IMR-90 (cell line): ENCODE data around the gene SPATA2L. TPM values are rescaled to one million over a fixed set of nuclear protein-coding genes. Genes with fewer than 3 reads are reported as not detected.

Source experiments
- ATAC-seq: fragments of 200-7000 bp; cut with Tn5 transposase; 2 replicates; pipeline ENCODE4 v1.9.1; 2020; ENCODE audit warnings: low read depth, mild to moderate bottlenecking, moderate library complexity
- BruUV-seq: library from RNA; stranded (reverse); fragments of 400-500 nt; replicated peaks from 2 replicates; lab custom pipeline; 2021; lab: Mats Ljungman, UMichigan
- CTCF ChIA-PET: fragments of 300-600 bp; formaldehyde crosslinking; extraction: SDS; loops from one replicate; lab custom pipeline; 2021; ENCODE audit warnings: antibody characterized with exemption; lab: Yijun Ruan, JAX
- POLR2A ChIA-PET: fragments of 300-600 bp; sonication (Branson Sonifier 250); formaldehyde crosslinking; loops from one replicate; lab custom pipeline; 2022; ENCODE audit warnings: antibody characterized with exemption; ENCODE audit not compliant: unreplicated experiment; lab: Charles Lee
- DNase-seq: peaks from one replicate; pipeline ENCODE4 v3.0.0; 2013
- H2AFZ ChIP-seq: replicated peaks from 2 replicates; pipeline ENCODE3; 2013; ENCODE audit warnings: low read length, mild to moderate bottlenecking; ENCODE audit not compliant: poor library complexity
- H2AK5ac ChIP-seq: 2 replicates; pipeline ENCODE4 v1.6.1; 2013; ENCODE audit warnings: low read depth, low read length, inconsistent platforms
- H2AK9ac ChIP-seq: replicated peaks from 2 replicates; pipeline ENCODE3; 2013; ENCODE audit warnings: mild to moderate bottlenecking, low read depth, low read length, moderate library complexity; ENCODE audit not compliant: poor library complexity
- H2BK120ac ChIP-seq: 2 replicates; pipeline ENCODE4 v1.6.1; 2013; ENCODE audit warnings: low read depth, low read length, inconsistent platforms
- H2BK15ac ChIP-seq: 3 replicates; pipeline ENCODE4 v1.6.1; 2013; ENCODE audit warnings: low read depth, low read length, inconsistent platforms
- H2BK20ac ChIP-seq: 2 replicates; pipeline ENCODE4 v1.6.1; 2013; ENCODE audit warnings: low read depth, mild to moderate bottlenecking, inconsistent platforms, low read length, moderate library complexity
- H2BK5ac ChIP-seq: 2 replicates; pipeline ENCODE4 v1.6.1; 2013; ENCODE audit warnings: mild to moderate bottlenecking, low read depth, low read length, inconsistent platforms; ENCODE audit not compliant: poor library complexity, severe bottlenecking
- H3K14ac ChIP-seq: replicated peaks from 2 replicates; pipeline ENCODE4 v1.6.1; 2013; ENCODE audit warnings: low read depth, low read length, inconsistent platforms
- H3K18ac ChIP-seq: 2 replicates; pipeline ENCODE4 v1.6.1; 2013; ENCODE audit warnings: low read depth, low read length, control low read depth
- H3K23ac ChIP-seq: 2 replicates; pipeline ENCODE4 v1.6.1; 2013; ENCODE audit warnings: low read depth, low read length, inconsistent platforms
- H3K27ac ChIP-seq: 2 replicates; pipeline ENCODE4 v1.5.1; 2013; ENCODE audit warnings: mild to moderate bottlenecking, control low read depth, low read length; ENCODE audit not compliant: insufficient read depth
- H3K27me3 ChIP-seq: 2 replicates; pipeline ENCODE4 v1.6.1; 2013; ENCODE audit warnings: low read length; ENCODE audit not compliant: control insufficient read depth, insufficient read depth
- H3K36me3 ChIP-seq: 2 replicates; pipeline ENCODE4 v1.6.1; 2013; ENCODE audit warnings: low read length, mixed read lengths; ENCODE audit not compliant: control insufficient read depth, insufficient read depth
- H3K4ac ChIP-seq: 2 replicates; pipeline ENCODE4 v1.6.1; 2013; ENCODE audit warnings: low read depth, low read length, inconsistent platforms
- H3K4me1 ChIP-seq: 2 replicates; pipeline ENCODE4 v1.6.1; 2013; ENCODE audit warnings: low read length, mixed read lengths; ENCODE audit not compliant: control insufficient read depth, insufficient read depth
- H3K4me2 ChIP-seq: 2 replicates; pipeline ENCODE4 v1.6.1; 2013; ENCODE audit warnings: low read depth, mild to moderate bottlenecking, control low read depth, low read length, moderate library complexity
- H3K4me3 ChIP-seq: 2 replicates; pipeline ENCODE4 v1.5.1; 2013; ENCODE audit warnings: low read depth, mild to moderate bottlenecking, control low read depth, low read length, moderate library complexity; ENCODE audit not compliant: insufficient read depth
- H3K56ac ChIP-seq: 2 replicates; pipeline ENCODE4 v1.6.1; 2013; ENCODE audit warnings: low read length, inconsistent platforms; ENCODE audit not compliant: insufficient read depth; ENCODE audit errors: extremely low read depth
- H3K79me1 ChIP-seq, 2 experiments: 2 replicates each; pipeline ENCODE4 v1.6.1; 2013; ENCODE audit warnings: low read length in 2 of 2, inconsistent platforms in 1 of 2, low read depth in 1 of 2
- H3K9ac ChIP-seq: 2 replicates; pipeline ENCODE4 v1.6.1; 2013; ENCODE audit warnings: low read depth, low read length, control low read depth
- H3K9me1 ChIP-seq: 2 replicates; pipeline ENCODE4 v1.6.1; 2013; ENCODE audit warnings: low read length, inconsistent platforms; ENCODE audit not compliant: insufficient read depth
- H3K9me3 ChIP-seq: 2 replicates; pipeline ENCODE4 v1.6.1; 2013; ENCODE audit warnings: low read length; ENCODE audit not compliant: control insufficient read depth, insufficient read depth
- H4K20me1 ChIP-seq: 2 replicates; pipeline ENCODE4 v1.6.1; 2013; ENCODE audit warnings: low read length, inconsistent platforms; ENCODE audit not compliant: insufficient read depth
- H4K5ac ChIP-seq: 2 replicates; pipeline ENCODE4 v1.6.1; 2013; ENCODE audit warnings: mild to moderate bottlenecking, low read depth, low read length, control low read depth
- H4K8ac ChIP-seq, 2 experiments: 2 replicates each; pipeline ENCODE4 v1.6.1; 2013; ENCODE audit warnings: low read depth in 2 of 2, low read length in 2 of 2, control low read depth in 1 of 2, inconsistent platforms in 1 of 2
- H4K91ac ChIP-seq: 2 replicates; pipeline ENCODE4 v1.6.1; 2013; ENCODE audit warnings: low read depth, low read length, inconsistent platforms; ENCODE audit not compliant: insufficient read depth
- CHD1 ChIP-seq: IDR thresholded peaks from 2 replicates; pipeline ENCODE4 v1.6.1; 2012; ENCODE audit warnings: low read depth, low read length, improper control_type of control experiment
- NFE2L2 ChIP-seq: fragments of 150-350 bp; IDR thresholded peaks from 2 replicates; pipeline ENCODE4 v1.6.1; 2016; ENCODE audit warnings: low read depth, mild to moderate bottlenecking, low read length
- WGBS, 2 experiments: methylation state at CpG; one replicate each; pipeline versions ENCODE4 v1.1.5 to v1.1.7; 2013; ENCODE audit warnings: missing lambda C conversion rate in 2 of 2; ENCODE audit not compliant: insufficient read length in 1 of 2; ENCODE audit errors: extremely low coverage in 2 of 2; 5-methylcytosine and 5-hydroxymethylcytosine counted together
- dilution Hi-C: fragments of 300-500 bp; cut with HindIII; formaldehyde crosslinking; loops from one replicate; pipeline ENCODE4 v1.14.3; 2018; ENCODE audit warnings: low sequenced_read_pairs; ENCODE audit not compliant: unreplicated experiment
- in situ Hi-C: fragments of 300-500 bp; cut with MboI; formaldehyde crosslinking; loops from 3 replicates; pipeline ENCODE4 v1.14.3; 2019; ENCODE audit warnings: low sequenced_read_pairs, inconsistent platforms, mixed read lengths
- intact Hi-C: fragments of 100-400 bp; cut with micrococcal nuclease; formaldehyde crosslinking; loops from 2 replicates; pipeline ENCODE4 v1.10.0; 2022
- polyA plus RNA-seq, 3 experiments: library from polyadenylated mRNA; depleted of rRNA; stranded (reverse); fragments of >200 nt; gene quantifications; 2 replicates each; pipeline ENCODE4 v1.2.3, GENCODE V29; 2012; ENCODE audit warnings: low replicate concordance in 1 of 3
- total RNA-seq: library from RNA; depleted of rRNA; stranded (reverse); fragments of >200 nt; gene quantifications from 2 replicates; pipeline ENCODE4 v1.2.3, GENCODE V29; 2012

SPATA2L gene
- total and polyA plus RNA-seq, 2 of the 4 experiments (the other 2 are of a cell fraction), result 4.8 to 6.9 TPM

DNA sequence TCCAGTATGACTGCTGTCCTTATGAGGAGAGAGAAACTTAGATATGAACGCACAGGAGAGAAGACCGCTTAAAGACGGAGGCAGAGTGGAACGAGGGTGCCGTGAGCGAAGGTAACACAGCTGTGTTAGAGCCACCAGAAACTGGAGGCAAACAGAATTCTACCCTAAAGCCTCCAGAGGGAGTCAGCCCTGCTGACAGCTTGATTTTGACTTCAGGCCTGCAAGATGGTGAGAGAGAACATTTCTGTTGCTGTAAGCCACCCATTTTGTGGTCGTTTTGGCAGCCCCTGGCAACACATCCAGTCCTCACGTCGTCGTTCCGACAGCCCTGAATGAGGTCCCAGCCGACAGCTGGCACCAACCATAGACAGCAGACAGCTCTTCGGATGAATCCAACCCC is 2.8 kb upstream of the SPATA2L start:
- no peak overlapping the region for H3K23ac ChIP-seq
- H2AK9ac ChIP-seq, result peak overlapping the region; percentile 24
- peak overlapping the region; percentile 43 for H2AFZ ChIP-seq
- no peak overlapping the region for H3K27ac ChIP-seq
- intact Hi-C loops, result no loop called here
- H3K18ac ChIP-seq, result no peak overlapping the region
- H3K9me1 ChIP-seq, result no peaks in the 10 kb centered on the region
- H2BK15ac ChIP-seq, result no peak overlapping the region
- no peak overlapping the region for H2AK5ac ChIP-seq
- H4K5ac ChIP-seq, result no peak overlapping the region
- H2BK20ac ChIP-seq, result no peak overlapping the region
- BruUV-seq, result no TSS peak
- H3K9ac ChIP-seq, result no peak overlapping the region
- WGBS, 2 experiments, result 42% methylated on average over 7 of the region's 13 CpGs; no CpG with 5 or more reads in 1 of the 2 experiments
- DNase-seq (no peak), ATAC-seq (no peak)
- H3K4me2 ChIP-seq, result no peak overlapping the region
- H3K79me1 ChIP-seq, result peaks cover 5 to 13% of the 10 kb centered on the region in 2 experiments; a peak in 2 of 4 replicates
- H3K4me1 ChIP-seq, result peaks cover 11% of the 10 kb centered on the region
- in situ Hi-C loops, result no loop called here
- no peak overlapping the region for H3K14ac ChIP-seq
- H2BK120ac ChIP-seq, result no peak overlapping the region
- H3K4me3 ChIP-seq, result no peak overlapping the region
- TF ChIP-seq NFE2L2 (no peak), CHD1 (no peak)
- ChIA-PET POLR2A (no interaction called here), CTCF (interaction anchor here (1.3 kb wide), 1 partner anchor 10 kb away, joined by 6 read pairs; no protein-coding TSS in a partner anchor)
- H3K36me3 ChIP-seq, result peaks cover 8% of the 10 kb centered on the region; the same call in 1 of the 2 replicates
- H4K8ac ChIP-seq, result no peak overlapping the region
- no peaks in the 10 kb centered on the region for H3K9me3 ChIP-seq
- H3K4ac ChIP-seq, result no peak overlapping the region
- H3K27me3 ChIP-seq, result no peaks in the 10 kb centered on the region
- dilution Hi-C loops, result no loop called here
- no peak overlapping the region for H4K91ac ChIP-seq
- H3K56ac ChIP-seq, result no peak overlapping the region
- H4K20me1 ChIP-seq, result peaks cover 15% of the 10 kb centered on the region
- no peak overlapping the region for H2BK5ac ChIP-seq
